Mesenchymal stem cell (in vitro differentiated cells and primary cell): Measurements from ENCODE around the gene RIMBP2.

Experiments used
- DNase-seq: peaks from one replicate; pipeline ENCODE4 v3.0.0-alpha.2; 2013
- H2AFZ ChIP-seq: one replicate; pipeline ENCODE4 v1.6.1; 2013; ENCODE audit warnings: low read depth, mild to moderate bottlenecking, control low read depth, inconsistent platforms, low read length, moderate library complexity
- H2AK5ac ChIP-seq: 2 replicates; pipeline ENCODE4 v1.6.1; 2013; ENCODE audit warnings: low read length, moderate library complexity, mild to moderate bottlenecking, inconsistent platforms; ENCODE audit not compliant: severe bottlenecking
- H2BK120ac ChIP-seq: one replicate; pipeline ENCODE4 v1.6.1; 2013; ENCODE audit warnings: low read depth, mild to moderate bottlenecking, inconsistent platforms, low read length, moderate library complexity
- H2BK12ac ChIP-seq, 2 experiments: one replicate each; pipeline ENCODE4 v1.6.1; 2013; ENCODE audit warnings: inconsistent platforms in 2 of 2, low read length in 2 of 2, mild to moderate bottlenecking in 2 of 2, moderate library complexity in 2 of 2, control low read depth in 1 of 2
- H2BK15ac ChIP-seq: one replicate; pipeline ENCODE4 v1.6.1; 2013; ENCODE audit warnings: mild to moderate bottlenecking, low read depth, inconsistent platforms; ENCODE audit not compliant: poor library complexity, severe bottlenecking
- H2BK5ac ChIP-seq: 2 replicates; pipeline ENCODE4 v1.6.1; 2013; ENCODE audit warnings: low read depth, mild to moderate bottlenecking, low read length, control low read depth, inconsistent platforms; ENCODE audit not compliant: poor library complexity, severe bottlenecking
- H3K14ac ChIP-seq, 2 experiments: one replicate each; pipeline ENCODE4 v1.6.1; 2013; ENCODE audit warnings: inconsistent platforms in 2 of 2, low read length in 2 of 2, control low read depth in 1 of 2, mild to moderate bottlenecking in 1 of 2, moderate library complexity in 1 of 2
- H3K18ac ChIP-seq, 2 experiments: one replicate each; pipeline ENCODE4 v1.6.1; 2013; ENCODE audit warnings: inconsistent platforms in 2 of 2, low read length in 2 of 2, control low read depth in 1 of 2, low read depth in 1 of 2, mild to moderate bottlenecking in 1 of 2
- H3K23ac ChIP-seq, 2 experiments: one replicate each; pipeline ENCODE4 v1.6.1; 2013; ENCODE audit warnings: inconsistent platforms in 2 of 2, low read length in 2 of 2, mild to moderate bottlenecking in 2 of 2, moderate library complexity in 2 of 2, control low read depth in 1 of 2
- H3K27ac ChIP-seq: 2 replicates; pipeline ENCODE4 v1.5.1; 2013; ENCODE audit warnings: mild to moderate bottlenecking, moderate library complexity, low read length, control low read depth, inconsistent platforms; ENCODE audit not compliant: poor library complexity, severe bottlenecking
- H3K27me3 ChIP-seq, 2 experiments: 2 replicates each; pipeline versions ENCODE4 v1.6.1 to v1.7.0; 2013; ENCODE audit warnings: low read length in 2 of 2, mild to moderate bottlenecking in 2 of 2, moderate library complexity in 2 of 2, control low read depth in 1 of 2, inconsistent platforms in 1 of 2; ENCODE audit not compliant: control insufficient read depth in 1 of 2, insufficient read depth in 1 of 2
- H3K36me3 ChIP-seq, 2 experiments: 2 replicates each; pipeline versions ENCODE4 v1.6.1 to v1.7.0; 2013; ENCODE audit warnings: low read length in 2 of 2, control low read depth in 1 of 2, inconsistent platforms in 1 of 2, low read depth in 1 of 2, mild to moderate bottlenecking in 1 of 2; ENCODE audit not compliant: insufficient read depth in 2 of 2, control insufficient read depth in 1 of 2
- H3K4ac ChIP-seq, 2 experiments: one replicate each; pipeline ENCODE4 v1.6.1; 2013; ENCODE audit warnings: inconsistent platforms in 2 of 2, low read length in 2 of 2, mild to moderate bottlenecking in 2 of 2, moderate library complexity in 2 of 2, control low read depth in 1 of 2, low read depth in 1 of 2
- H3K4me1 ChIP-seq: 2 replicates; pipeline ENCODE4 v1.6.1; 2013; ENCODE audit warnings: low read depth, low read length, control low read depth; ENCODE audit not compliant: control insufficient read depth, insufficient read depth
- H3K4me2 ChIP-seq: 2 replicates; pipeline ENCODE4 v1.6.1; 2013; ENCODE audit warnings: low read length, mild to moderate bottlenecking, inconsistent platforms; ENCODE audit not compliant: poor library complexity, severe bottlenecking
- H3K4me3 ChIP-seq, 2 experiments: 2 replicates each; pipeline versions ENCODE4 v1.5.1 to v1.7.0; 2013; ENCODE audit warnings: low read length in 2 of 2, mild to moderate bottlenecking in 2 of 2, control low read depth in 1 of 2, low read depth in 1 of 2; ENCODE audit not compliant: insufficient read depth in 1 of 2
- H3K79me1 ChIP-seq: replicated peaks from 2 replicates; pipeline ENCODE4 v1.6.1; 2013; ENCODE audit warnings: mild to moderate bottlenecking, control low read depth, low read length, inconsistent platforms; ENCODE audit not compliant: poor library complexity, severe bottlenecking
- H3K9ac ChIP-seq: 2 replicates; pipeline ENCODE4 v1.7.0; 2013; ENCODE audit warnings: mild to moderate bottlenecking, low read length, moderate library complexity
- H3K9me3 ChIP-seq: 2 replicates; pipeline ENCODE4 v1.7.0; 2013; ENCODE audit warnings: mild to moderate bottlenecking, low read length; ENCODE audit not compliant: control insufficient read depth
- H4K8ac ChIP-seq: one replicate; pipeline ENCODE4 v1.6.1; 2013; ENCODE audit warnings: inconsistent platforms, mild to moderate bottlenecking, low read length, moderate library complexity
- H4K91ac ChIP-seq: one replicate; pipeline ENCODE4 v1.6.1; 2013; ENCODE audit warnings: mild to moderate bottlenecking, low read length, inconsistent platforms
- WGBS: methylation state at CpG from one replicate; pipeline ENCODE4 v1.1.7; 2013; ENCODE audit warnings: mixed read lengths; 5-methylcytosine and 5-hydroxymethylcytosine counted together

Gene RIMBP2

DNA sequence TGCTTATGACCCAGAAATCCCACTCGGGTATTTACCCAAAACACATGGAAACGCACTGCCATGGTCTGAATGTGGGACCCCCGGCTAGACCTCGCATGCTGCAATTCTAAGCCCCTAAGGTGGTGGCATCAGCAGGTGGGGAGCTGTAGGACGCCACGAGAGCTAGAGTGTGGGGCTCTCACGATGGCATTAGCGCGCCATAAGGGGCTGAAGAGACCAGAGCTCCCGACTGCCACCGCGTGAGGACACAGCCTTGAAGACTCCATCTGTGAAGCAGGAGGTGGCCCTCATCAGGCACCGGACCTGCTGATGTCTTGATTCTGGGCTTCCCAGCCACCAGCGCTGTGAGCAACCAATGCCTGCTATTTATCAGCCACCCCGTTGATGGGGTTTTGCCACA lies 40.3 kb downstream of the RIMBP2 start:
- H3K4me1 ChIP-seq: no peaks in the 10 kb centered on the region
- no peaks in the 10 kb centered on the region for H3K27me3 ChIP-seq
- H2BK5ac ChIP-seq: no peak overlapping the region
- H3K23ac ChIP-seq: no peak overlapping the region
- H4K91ac ChIP-seq: no peak overlapping the region
- no peak overlapping the region for H3K4me3 ChIP-seq
- H3K18ac ChIP-seq: no peak overlapping the region
- H2BK15ac ChIP-seq: no peak overlapping the region
- H3K9me3 ChIP-seq: peaks cover 4% of the 10 kb centered on the region
- no peaks in the 10 kb centered on the region for H3K79me1 ChIP-seq
- no peak overlapping the region for H3K14ac ChIP-seq
- H3K36me3 ChIP-seq: no peaks in the 10 kb centered on the region
- H2AK5ac ChIP-seq: no peak overlapping the region
- no peak overlapping the region for H4K8ac ChIP-seq
- no peak for DNase-seq
- no peak overlapping the region for H3K4ac ChIP-seq
- H2AFZ ChIP-seq: no peak overlapping the region
- H2BK12ac ChIP-seq: no peak overlapping the region
- H3K9ac ChIP-seq: no peak overlapping the region
- WGBS: 89% methylated on average over 15 of the region's 15 CpGs
- H3K27ac ChIP-seq: no peak overlapping the region
- H2BK120ac ChIP-seq: no peak overlapping the region
- no peak overlapping the region for H3K4me2 ChIP-seq

DNA sequence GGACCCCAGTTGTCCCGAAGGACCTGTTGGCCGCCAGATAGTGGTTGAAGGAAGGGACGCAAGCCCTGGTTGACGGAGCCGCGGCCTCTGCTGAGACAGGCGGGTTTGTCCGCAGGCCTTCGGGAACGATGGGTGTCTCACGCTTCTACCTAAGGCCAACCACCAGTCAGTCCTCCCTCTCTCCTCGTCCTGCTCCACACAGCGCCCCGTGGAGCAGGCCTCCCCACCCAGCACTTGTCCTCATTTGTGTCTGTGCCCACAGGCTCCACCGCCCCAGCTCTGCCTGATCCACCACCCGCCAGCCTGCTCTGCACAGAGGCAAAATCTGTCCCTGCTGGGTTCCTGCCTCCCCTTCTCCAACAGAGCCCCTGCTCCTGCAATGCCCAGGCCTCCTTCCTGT lies 41.0 kb downstream of the RIMBP2 start:
- no peak overlapping the region for H2BK5ac ChIP-seq
- no peak overlapping the region for H3K4me2 ChIP-seq
- H3K14ac ChIP-seq: no peak overlapping the region
- no peaks in the 10 kb centered on the region for H3K4me1 ChIP-seq
- H2AFZ ChIP-seq: no peak overlapping the region
- no peak overlapping the region for H3K27ac ChIP-seq
- H4K91ac ChIP-seq: no peak overlapping the region
- DNase-seq: no peak
- H4K8ac ChIP-seq: no peak overlapping the region
- no peak overlapping the region for H3K18ac ChIP-seq
- no peaks in the 10 kb centered on the region for H3K36me3 ChIP-seq
- H3K27me3 ChIP-seq: no peaks in the 10 kb centered on the region
- 90% methylated on average over 16 of the region's 16 CpGs for WGBS
- H3K23ac ChIP-seq: no peak overlapping the region
- no peak overlapping the region for H3K9ac ChIP-seq
- H3K4ac ChIP-seq: no peak overlapping the region
- H2BK15ac ChIP-seq: no peak overlapping the region
- no peak overlapping the region for H2AK5ac ChIP-seq
- H3K4me3 ChIP-seq: no peak overlapping the region
- peaks cover 4% of the 10 kb centered on the region for H3K9me3 ChIP-seq
- H2BK12ac ChIP-seq: no peak overlapping the region
- no peak overlapping the region for H2BK120ac ChIP-seq
- no peaks in the 10 kb centered on the region for H3K79me1 ChIP-seq

- no peak overlapping the region for H4K91ac ChIP-seq
- H2BK120ac ChIP-seq: no peak overlapping the region
- no peak overlapping the region for H2AK5ac ChIP-seq
- H3K14ac ChIP-seq: no peak overlapping the region
- no peak overlapping the region for H2BK12ac ChIP-seq
- H3K9ac ChIP-seq: no peak overlapping the region
- no peak overlapping the region for H3K4me3 ChIP-seq
- H3K27ac ChIP-seq: no peak overlapping the region
- H2BK15ac ChIP-seq: no peak overlapping the region
- no peak overlapping the region for H4K8ac ChIP-seq
- WGBS: 86% methylated on average over 24 of the region's 24 CpGs
- H3K4me2 ChIP-seq: no peak overlapping the region
- no peak overlapping the region for H3K18ac ChIP-seq
- H3K23ac ChIP-seq: no peak overlapping the region
- no peak for DNase-seq
- H3K4me1 ChIP-seq: no peaks in the 10 kb centered on the region
- H3K4ac ChIP-seq: no peak overlapping the region
- H3K27me3 ChIP-seq: no peaks in the 10 kb centered on the region
- H3K9me3 ChIP-seq: peaks cover 4% of the 10 kb centered on the region
- no peaks in the 10 kb centered on the region for H3K36me3 ChIP-seq
- H2AFZ ChIP-seq: no peak overlapping the region
- H3K79me1 ChIP-seq: no peaks in the 10 kb centered on the region
- H2BK5ac ChIP-seq: no peak overlapping the region
Measured at GRCh38 chr12:130674676-130675075, 41.4 kb downstream of the RIMBP2 start.

DNA sequence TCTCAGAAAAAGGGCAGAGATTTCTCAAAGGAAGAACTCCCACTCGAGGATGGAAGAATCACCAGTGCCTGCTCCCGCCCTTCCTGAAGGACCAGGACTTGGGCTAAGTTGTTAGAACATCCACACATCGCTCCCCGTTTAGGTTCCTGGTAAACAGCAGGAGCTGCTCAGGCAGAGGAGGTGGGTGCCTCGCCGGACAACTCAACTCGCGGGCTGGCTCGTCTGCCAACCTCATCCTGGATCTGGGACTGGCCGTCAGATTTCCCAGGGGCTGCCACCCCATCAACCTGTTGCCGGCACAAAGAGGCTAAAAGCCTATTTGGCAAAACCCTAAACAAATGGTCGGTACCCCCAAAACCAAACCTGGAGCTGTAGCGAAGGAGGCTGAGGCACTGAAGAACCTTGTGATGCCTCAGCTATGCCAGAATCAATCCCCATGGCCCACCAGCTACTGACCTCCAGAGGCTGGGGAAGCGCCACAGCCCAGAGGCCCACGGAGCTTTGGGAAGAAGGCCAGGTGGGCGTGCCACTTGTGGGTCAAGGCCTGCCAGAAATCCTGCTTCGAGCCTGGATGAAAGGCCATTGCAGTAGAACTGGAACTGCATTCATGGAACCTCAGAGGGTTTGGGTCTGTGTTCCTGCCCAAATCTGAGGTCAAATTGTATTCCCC lies 42.9 kb downstream of the RIMBP2 start:
- Histone ChIP-seq H3K4me1 (no peaks in the 10 kb centered on the region), H2BK12ac (no peak overlapping the region), H2BK15ac (no peak overlapping the region), H3K14ac (no peak overlapping the region), H2AK5ac (no peak overlapping the region), H2BK5ac (no peak overlapping the region), H4K91ac (no peak overlapping the region), H2BK120ac (no peak overlapping the region), H3K23ac (no peak overlapping the region), H2AFZ (no peak overlapping the region), H3K4me3 (no peak overlapping the region), H3K18ac (no peak overlapping the region), H3K36me3 (no peaks in the 10 kb centered on the region), H3K9me3 (peaks cover 4% of the 10 kb centered on the region), H3K27ac (no peak overlapping the region), H3K4ac (no peak overlapping the region), H3K79me1 (no peaks in the 10 kb centered on the region), H4K8ac (no peak overlapping the region), H3K27me3 (no peaks in the 10 kb centered on the region), H3K4me2 (no peak overlapping the region), H3K9ac (no peak overlapping the region)
- DNase-seq: no peak
- WGBS: 76% methylated on average over 17 of the region's 17 CpGs
